RCC 7860 (cell line): ENCODE data around the gene PRKG1.
"Not testable (repeated sequence)": the region's sequence is repeated elsewhere in the genome, so short reads cannot be mapped to it uniquely, and the experiment has no call there.

Source experiments
- DNase-seq: peaks from one replicate; pipeline ENCODE4 v3.0.0-alpha.2; 2015; ENCODE audit warnings: low spot score
- FAIRE-seq: peaks from 2 replicates; lab custom pipeline; 2012; peaks lifted over from hg19 to GRCh38; lab: Jason Lieb, UNC

Gene PRKG1

GRCh38 chr10:52212802-52213201, 1138.5 kb downstream of the PRKG1 start:
- FAIRE-seq (no peak), DNase-seq (no peak)

GRCh38 chr10:52213321-52213752, 1139.0 kb downstream of the PRKG1 start:
- DNase-seq (no peak), FAIRE-seq (no peak)

- peak; percentile 50 for DNase-seq
- FAIRE-seq: peak; percentile 86
These were observed 1141.6 kb downstream of the PRKG1 start for GRCh38 chr10:52215745-52216361.

DNA sequence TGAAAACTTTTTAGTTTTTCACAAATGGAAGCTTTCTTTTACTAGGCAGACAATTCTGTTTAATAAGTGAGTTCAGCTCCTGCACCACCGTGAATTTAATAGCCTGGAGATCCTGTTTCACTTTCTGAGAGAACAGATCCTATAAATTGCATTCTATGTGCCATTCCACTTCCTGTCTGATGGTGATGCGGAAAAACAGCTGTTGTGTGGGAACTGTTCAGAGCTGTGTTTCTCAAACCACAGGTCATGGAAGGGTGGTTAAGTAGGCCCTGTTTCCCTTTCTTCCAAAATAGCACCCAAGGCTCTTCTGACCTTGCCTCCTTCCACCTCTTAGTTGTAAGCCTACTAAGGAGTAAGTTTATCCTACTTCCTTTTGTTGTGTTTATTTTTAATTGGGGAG, 1142.6 kb downstream of the PRKG1 start:
- DNase-seq (peak; percentile 11), FAIRE-seq (peak; percentile 37)

GRCh38 chr10:52217531-52217930, 1143.2 kb downstream of the PRKG1 start:
- DNase-seq (no peak), FAIRE-seq (no peak)

- FAIRE-seq (no peak), DNase-seq (no peak)
These were observed 1146.7 kb downstream of the PRKG1 start for GRCh38 chr10:52220947-52221346.

- FAIRE-seq (no peak), DNase-seq (no peak)
These were observed 1147.6 kb downstream of the PRKG1 start for GRCh38 chr10:52221923-52222322.

DNA sequence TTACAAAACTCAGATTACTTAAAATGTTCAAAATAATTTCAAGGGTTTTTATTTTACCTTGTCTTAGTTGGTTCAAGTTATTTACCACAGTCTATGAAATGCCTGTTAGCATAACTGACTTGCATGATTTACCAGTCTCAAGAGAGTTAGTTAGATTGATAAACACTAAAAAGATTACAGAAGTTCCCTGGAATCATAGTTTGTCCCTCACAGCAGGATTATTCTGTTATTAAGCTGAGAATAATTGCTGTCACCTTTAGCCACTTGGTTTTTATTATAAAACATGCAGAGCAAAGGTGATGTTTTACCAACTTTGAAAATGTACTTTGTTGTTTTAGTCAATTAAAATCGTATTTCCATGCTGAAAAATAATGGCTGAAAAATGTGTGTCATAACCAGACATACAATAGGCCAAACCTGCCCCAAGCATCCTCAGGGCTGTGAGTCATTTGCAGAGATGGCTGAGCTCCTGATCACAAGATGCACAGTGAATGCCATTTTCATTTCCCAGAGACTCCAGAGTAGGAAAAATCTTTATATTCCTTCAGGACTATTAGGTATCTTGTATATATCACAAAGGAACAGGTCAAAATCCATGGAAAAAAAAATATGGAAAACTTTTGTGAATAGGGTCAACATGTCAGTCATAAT, 1152.0 kb downstream of the PRKG1 start:
- no peak for FAIRE-seq
- DNase-seq: no peak

DNA sequence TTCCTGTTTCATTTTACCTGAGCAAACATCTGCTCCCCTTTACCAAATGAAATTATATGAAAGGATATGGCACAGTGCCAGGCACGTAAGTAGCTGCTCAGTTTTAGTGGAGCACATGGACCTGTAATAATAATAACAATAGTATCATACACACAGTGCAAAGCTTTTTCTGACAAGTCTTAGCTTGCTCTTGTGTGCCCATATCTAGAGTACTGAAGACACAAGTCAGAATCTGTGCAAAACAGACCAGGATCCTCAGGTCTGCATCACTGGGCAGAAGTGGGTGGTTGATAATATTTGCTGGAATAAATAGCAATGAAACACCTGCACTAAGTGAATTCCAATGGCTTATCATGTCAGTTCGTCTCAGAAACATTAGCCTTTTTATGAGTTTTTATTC, 1154.3 kb downstream of the PRKG1 start:
- DNase-seq: no peak

GRCh38 chr10:52229291-52229931, 1155.1 kb downstream of the PRKG1 start:
- DNase-seq (no peak), FAIRE-seq (no peak)

More for the DNA sequence above, 1154.3 kb downstream of the PRKG1 start:
- FAIRE-seq: no peak

DNA sequence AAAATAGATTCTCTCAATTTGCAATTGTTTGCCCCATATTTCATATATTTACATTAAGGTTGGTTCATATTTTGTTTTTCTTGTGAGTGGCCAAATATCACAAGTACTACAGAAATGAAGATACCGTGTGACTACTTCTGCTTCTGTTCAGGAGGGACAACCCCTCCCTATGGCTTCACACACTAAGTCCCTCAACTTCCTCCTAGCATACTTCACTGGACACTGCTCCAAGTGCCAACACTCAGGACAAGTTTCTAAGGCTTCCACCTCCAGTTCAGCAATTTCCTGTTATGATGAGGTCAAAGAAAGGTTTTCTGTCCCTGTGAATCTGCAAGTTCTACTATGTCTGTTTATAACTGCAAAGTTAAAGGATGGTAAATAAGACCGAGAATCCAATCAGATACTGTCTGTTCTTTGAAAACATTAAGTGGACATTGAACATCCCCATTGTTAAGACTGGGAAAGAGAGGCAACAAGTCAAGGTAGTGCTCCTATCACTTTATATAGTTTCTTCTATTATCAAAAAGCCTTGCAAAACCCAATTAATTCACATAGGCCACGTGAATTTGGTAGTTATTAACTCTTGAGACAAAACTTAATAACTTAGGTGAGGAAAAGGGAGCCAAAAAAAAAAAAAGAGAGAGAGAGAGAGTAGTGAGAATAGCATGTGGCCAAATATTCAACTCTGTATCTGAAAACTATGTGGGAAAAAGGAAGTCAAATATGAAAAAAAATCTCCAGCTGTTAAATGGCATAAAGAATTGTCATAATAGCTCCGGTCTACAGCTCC, 1158.5 kb downstream of the PRKG1 start:
- FAIRE-seq: no peak

DNA sequence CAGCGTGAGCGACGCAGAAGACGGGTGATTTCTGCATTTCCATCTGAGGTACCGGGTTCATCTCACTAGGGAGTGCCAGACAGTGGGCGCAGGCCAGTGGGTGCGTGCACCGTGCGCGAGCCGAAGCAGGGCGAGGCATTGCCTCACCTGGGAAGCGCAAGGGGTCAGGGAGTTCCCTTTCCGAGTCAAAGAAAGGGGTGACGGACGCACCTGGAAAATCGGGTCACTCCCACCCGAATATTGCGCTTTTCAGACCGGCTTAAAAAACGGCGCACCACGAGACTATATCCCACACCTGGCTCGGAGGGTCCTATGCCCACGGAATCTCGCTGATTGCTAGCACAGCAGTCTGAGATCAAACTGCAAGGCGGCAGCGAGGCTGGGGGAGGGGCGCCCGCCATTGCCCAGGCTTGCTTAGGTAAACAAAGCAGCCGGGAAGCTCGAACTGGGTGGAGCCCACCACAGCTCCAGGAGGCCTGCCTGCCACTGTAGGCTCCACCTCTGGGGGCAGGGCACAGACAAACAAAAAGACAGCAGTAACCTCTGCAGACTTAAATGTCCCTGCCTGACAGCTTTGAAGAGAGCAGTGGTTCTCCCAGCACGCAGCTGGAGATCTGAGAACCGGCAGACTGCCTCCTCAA, 1159.2 kb downstream of the PRKG1 start:
- not testable (repeated sequence) for FAIRE-seq, DNase-seq

More for the DNA sequence above, 1158.5 kb downstream of the PRKG1 start:
- DNase-seq: no peak

DNA sequence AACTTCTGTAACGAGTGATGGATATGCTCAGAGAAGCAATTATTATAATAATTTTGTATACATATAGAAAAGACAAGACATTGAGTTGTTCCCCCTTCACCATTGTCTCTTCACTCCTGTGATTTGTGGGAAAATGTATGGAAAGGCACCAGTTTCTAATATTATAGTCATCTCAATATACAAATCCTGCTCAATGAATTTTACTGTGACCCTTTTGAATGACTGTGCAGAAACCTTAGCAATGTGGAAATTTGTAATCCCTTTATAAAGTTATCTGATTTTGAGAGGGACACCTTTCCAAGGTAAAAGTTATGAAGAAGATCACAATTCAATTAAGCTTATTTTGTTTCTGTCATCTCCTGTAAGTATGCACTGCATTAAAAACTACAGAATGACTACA, 1165.5 kb downstream of the PRKG1 start:
- no peak for DNase-seq

GRCh38 chr10:52245547-52245946, 1171.3 kb downstream of the PRKG1 start:
- FAIRE-seq (no peak), DNase-seq (no peak)

More for the DNA sequence above, 1165.5 kb downstream of the PRKG1 start:
- no peak for FAIRE-seq

- DNase-seq, FAIRE-seq: not testable (repeated sequence)
These were observed 1173.6 kb downstream of the PRKG1 start for GRCh38 chr10:52247929-52248328.

DNA sequence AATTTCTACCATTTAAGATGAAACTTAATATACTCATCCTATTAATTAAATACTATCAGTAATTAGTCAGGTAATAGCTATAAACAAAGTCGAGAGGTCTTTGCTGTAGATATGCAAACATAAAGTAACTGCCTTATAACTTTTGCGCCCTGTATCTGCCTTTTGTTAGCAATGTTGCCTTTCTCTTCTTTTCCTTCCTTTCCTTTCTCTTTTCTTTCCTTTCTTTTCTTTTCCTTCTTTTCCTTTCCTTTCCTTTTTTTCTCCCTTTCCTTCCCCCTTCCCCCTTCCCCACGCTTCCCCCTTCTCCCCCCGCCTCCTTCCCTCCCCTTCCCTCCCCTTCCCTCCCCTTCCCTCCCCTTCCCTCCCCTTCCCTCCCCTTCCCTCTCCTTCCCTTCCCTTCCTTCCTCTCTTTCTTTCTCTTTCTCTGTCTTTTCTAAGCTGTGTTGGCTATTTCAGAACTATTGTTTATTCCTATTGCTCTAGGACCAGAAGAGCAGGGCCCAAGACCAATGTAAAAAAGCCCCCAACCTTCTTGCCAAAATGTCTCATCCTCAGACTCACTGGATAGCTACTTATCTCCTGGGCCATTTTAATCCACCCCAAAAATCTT, 1174.5 kb downstream of the PRKG1 start:
- FAIRE-seq: no peak
- no peak for DNase-seq

- DNase-seq (no peak), FAIRE-seq (no peak)
These were observed 1175.6 kb downstream of the PRKG1 start for GRCh38 chr10:52249850-52250395.

DNA sequence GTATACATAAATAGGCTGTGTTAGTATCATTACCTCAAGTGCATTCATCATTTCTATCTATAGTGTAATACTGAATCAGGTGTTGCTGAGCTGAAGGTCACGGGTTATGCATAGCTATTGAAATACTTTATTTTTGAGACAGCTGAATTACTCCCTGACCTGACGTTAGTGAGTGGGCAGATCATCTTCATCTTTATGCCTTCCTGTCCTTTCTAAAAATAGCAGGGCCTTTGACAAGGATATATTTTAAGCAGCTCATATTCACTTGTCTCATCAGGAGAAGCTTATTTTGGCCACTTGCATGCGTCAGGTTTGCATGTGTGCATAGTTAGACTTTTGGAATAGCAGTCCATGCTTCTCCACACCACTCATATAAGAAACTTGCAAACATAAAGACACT, 1176.2 kb downstream of the PRKG1 start:
- no peak for FAIRE-seq

DNA sequence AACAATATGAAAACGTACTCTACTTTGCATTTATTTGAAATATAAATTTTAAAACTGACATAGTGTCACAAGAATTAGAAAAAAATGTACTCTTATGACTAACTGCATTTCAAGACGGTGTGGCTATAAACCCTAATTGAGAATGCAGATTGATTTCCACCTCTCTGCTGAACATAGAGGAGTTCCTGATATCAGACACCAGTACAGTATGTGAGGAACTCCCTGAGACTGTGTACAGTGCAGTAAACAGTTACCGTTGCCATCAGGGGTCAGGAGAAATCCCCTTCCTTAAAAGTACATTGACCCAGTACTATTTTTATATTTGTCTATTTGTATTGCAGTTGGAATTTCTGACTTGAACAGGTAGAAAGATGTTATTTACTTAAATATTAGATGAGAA, 1178.0 kb downstream of the PRKG1 start:
- DNase-seq (no peak), FAIRE-seq (no peak)

More for the DNA sequence above, 1176.2 kb downstream of the PRKG1 start:
- DNase-seq: no peak
